Activated CD8-positive, alpha-beta memory T cell treated with anti-CD3 and anti-CD28 coated beads for 1 hour (primary cell): ENCODE data around the gene ZNF574.

Source experiments
- DNase-seq, 2 donors: peaks; one replicate each; pipeline ENCODE4 v3.0.0-alpha.2; 2020; ENCODE audit warnings: low read depth in 1 of 2; ENCODE audit errors: extremely low read depth in 1 of 2

Gene ZNF574

GRCh38 chr19:42121656-42122069 lies 45.7 kb downstream of the ZNF574 start:
- peak; percentile 55 to 64 for DNase-seq

GRCh38 chr19:42122691-42123607 lies 47.0 kb downstream of the ZNF574 start:
- peak; percentile 19 to 36 for DNase-seq

- DNase-seq: no peak
Measured at GRCh38 chr19:42123765-42124164, 47.8 kb downstream of the ZNF574 start.

- DNase-seq: no peak
Measured at GRCh38 chr19:42124386-42124901, 48.5 kb downstream of the ZNF574 start.

GRCh38 chr19:42125536-42125935 lies 49.6 kb downstream of the ZNF574 start:
- DNase-seq: no peak

- no peak for DNase-seq
Measured at GRCh38 chr19:42126574-42126973, 50.6 kb downstream of the ZNF574 start.

GRCh38 chr19:42129399-42130253 lies 53.7 kb downstream of the ZNF574 start:
- no peak for DNase-seq

GRCh38 chr19:42130254-42130573 lies 54.2 kb downstream of the ZNF574 start:
- DNase-seq: no peak
